RWPE1 (cell line): ENCODE data around the gene WDR88.
"Not testable (repeated sequence)": the region's sequence is repeated elsewhere in the genome, so short reads cannot be mapped to it uniquely, and the experiment has no call there.

Experiments used
- CTCF ChIA-PET: fragments of 350-600 bp; sonication (Branson Sonifier 250); formaldehyde crosslinking; extraction: SDS; loops from one replicate; lab custom pipeline; 2021; lab: Yijun Ruan, JAX
- POLR2A ChIA-PET: fragments of 400-600 bp; formaldehyde crosslinking; extraction: SDS; loops from one replicate; lab custom pipeline; 2020; ENCODE audit warnings: antibody characterized with exemption; ENCODE audit not compliant: low non-redundant PET; lab: Yijun Ruan, JAX
- DNase-seq: peaks from one replicate; pipeline ENCODE4 v3.0.0; 2012; ENCODE audit warnings: low spot score
- H3K27ac ChIP-seq: fragments of 450-650 bp; 2 replicates; pipeline ENCODE4 v1.5.1; 2017
- CTCF ChIP-seq: fragments of 450-650 bp; conservative IDR thresholded peaks from 2 replicates; pipeline ENCODE4 v1.5.1; 2017; ENCODE audit warnings: low read depth, mild to moderate bottlenecking

Gene WDR88

GRCh38 chr19:33187183-33187540 is 55.2 kb downstream of the WDR88 start:
- CTCF ChIA-PET: interaction anchor here (0.7 kb wide), 1 partner anchor 1119 kb away, joined by 4 read pairs; no protein-coding TSS in a partner anchor
- POLR2A ChIA-PET: interaction anchor here (0.7 kb wide), 1 partner anchor 46 kb away, joined by 3 read pairs; no protein-coding TSS in a partner anchor
- no peak for DNase-seq
- no peak overlapping the region for H3K27ac ChIP-seq
- no peak for TF ChIP-seq CTCF

GRCh38 chr19:33189453-33189852 is 57.5 kb downstream of the WDR88 start:
- ChIA-PET POLR2A (no interaction called here), CTCF (interaction anchor here (0.5 to 0.6 kb wide), 2 partner anchors 76 to 289 kb away, joined by 3 to 5 read pairs; no protein-coding TSS in a partner anchor)
- no peak for DNase-seq
- TF ChIP-seq CTCF: no peak
- H3K27ac ChIP-seq: no peak overlapping the region

- DNase-seq, CTCF ChIA-PET, POLR2A ChIA-PET, H3K27ac ChIP-seq: not testable (repeated sequence)
Measured at GRCh38 chr19:33191092-33191491, 59.2 kb downstream of the WDR88 start.

GRCh38 chr19:33191501-33191900 is 59.6 kb downstream of the WDR88 start:
- H3K27ac ChIP-seq: no peak overlapping the region
- TF ChIP-seq CTCF: no peak
- ChIA-PET POLR2A (no interaction called here), CTCF (no interaction called here)
- no peak for DNase-seq

- POLR2A ChIA-PET: no interaction called here
- CTCF ChIA-PET: no interaction called here
- no peak for TF ChIP-seq CTCF
- no peak for DNase-seq
- H3K27ac ChIP-seq: no peak overlapping the region
Measured at GRCh38 chr19:33192010-33192409, 60.1 kb downstream of the WDR88 start.

GRCh38 chr19:33193269-33193864 is 61.5 kb downstream of the WDR88 start:
- ChIA-PET CTCF (interaction anchor here (0.6 kb wide), 1 partner anchor 48 kb away, joined by 4 read pairs; no protein-coding TSS in a partner anchor), POLR2A (no interaction called here)
- no peak overlapping the region for H3K27ac ChIP-seq

More at GRCh38 chr19:33193269-33193864, 61.5 kb downstream of the WDR88 start:
- no peak for DNase-seq
- TF ChIP-seq CTCF: no peak
